ENCODE data around the gene ATP2C2.
"Not testable (repeated sequence)": the region's sequence is repeated elsewhere in the genome, so short reads cannot be mapped to it uniquely, and the experiment has no call there.

ATP2C2 gene

DNA sequence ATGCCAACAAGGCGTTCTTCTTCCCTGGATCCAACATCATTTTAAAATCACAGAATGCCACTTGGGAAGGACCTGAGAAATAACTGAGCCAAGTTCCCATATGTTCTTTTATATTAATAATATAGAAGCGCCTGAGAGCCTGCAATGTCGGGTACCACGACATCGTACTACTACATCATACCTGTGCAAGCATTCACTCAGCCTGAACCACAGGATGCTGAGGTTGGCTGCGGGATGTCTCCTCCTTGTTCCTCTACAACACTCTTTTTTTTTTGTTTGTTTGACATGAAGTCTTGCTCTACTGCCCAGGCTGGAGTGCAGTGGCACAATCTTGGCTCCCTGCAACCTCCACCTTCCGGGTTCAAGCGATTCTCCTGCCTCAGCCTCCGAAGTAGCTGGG, 2.1 kb upstream of the ATP2C2 start:
- DNase-seq (ENCODE audit: low read depth in 3 of 3): no peak

DNA sequence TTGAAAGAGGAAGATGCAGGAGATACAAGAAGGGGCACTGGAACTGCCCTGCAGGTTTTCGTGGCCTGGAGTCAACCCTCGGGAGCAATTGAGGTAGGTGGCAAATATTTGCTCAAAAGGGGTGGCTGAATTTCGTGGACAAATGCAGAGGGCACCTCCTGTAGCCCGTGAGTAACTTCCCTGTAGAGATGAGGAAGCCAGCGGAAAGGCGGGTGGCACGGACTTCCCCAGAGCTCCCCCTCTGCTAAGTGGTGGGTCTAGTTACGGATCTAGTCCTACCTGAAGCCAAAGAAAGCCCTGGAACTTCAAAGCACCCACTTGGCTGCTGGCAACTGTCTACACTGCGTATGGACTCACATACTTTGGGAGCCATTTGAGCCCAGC, 1.0 kb upstream of the ATP2C2 start:
- no peak for DNase-seq (ENCODE audit: low read depth in 3 of 3)

DNA sequence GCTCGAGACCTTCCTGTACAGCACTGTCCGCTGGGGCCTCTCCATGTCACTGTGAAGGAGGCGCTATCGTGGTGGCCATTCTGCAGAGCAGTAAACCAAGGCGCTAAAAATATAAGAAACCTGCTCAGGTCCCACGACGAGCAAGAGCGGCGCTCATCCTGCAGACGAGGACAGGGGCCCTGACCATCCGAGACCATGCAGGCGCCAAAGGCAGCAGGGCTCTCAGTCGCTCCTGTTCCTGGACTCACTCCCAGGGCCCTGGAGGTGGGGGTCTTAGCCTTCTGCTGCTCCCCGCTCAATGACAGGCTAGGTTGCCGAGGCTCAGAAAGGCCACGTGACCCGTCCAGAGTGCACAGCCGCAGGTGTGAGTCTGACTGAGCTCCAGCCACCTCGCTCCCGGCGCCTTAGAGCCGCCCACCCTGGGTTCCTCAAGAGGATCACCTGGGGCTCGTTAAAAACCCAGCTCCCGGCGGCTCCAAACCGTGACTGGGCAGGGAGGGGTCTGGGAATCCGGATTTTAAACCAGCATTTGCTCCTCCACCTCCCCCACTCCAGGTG, 509 bp upstream of the ATP2C2 start:
- DNase-seq (ENCODE audit: low read depth in 3 of 3): no peak

DNA sequence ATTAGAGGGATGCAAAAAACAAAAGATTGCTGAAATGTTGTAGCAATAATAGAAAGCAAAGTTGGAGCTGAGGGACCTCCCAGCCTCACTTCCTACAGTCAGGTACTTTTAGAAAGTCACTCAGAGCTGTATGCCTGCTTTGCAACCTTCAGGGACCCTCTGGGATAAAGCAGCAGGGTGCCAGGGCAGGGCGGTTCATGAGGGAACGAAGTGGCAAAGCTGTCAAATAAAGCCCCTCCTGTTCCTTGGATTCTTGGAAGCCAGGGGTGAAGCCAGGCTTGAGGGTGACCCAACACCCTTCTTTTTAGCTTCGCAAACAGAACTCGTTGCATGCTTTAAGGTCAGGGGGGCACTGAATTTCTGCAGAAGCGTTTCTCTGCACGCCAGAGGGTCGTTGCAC, 767 bp downstream of the ATP2C2 start:
- no peak for DNase-seq (ENCODE audit: low read depth in 3 of 3)

DNA sequence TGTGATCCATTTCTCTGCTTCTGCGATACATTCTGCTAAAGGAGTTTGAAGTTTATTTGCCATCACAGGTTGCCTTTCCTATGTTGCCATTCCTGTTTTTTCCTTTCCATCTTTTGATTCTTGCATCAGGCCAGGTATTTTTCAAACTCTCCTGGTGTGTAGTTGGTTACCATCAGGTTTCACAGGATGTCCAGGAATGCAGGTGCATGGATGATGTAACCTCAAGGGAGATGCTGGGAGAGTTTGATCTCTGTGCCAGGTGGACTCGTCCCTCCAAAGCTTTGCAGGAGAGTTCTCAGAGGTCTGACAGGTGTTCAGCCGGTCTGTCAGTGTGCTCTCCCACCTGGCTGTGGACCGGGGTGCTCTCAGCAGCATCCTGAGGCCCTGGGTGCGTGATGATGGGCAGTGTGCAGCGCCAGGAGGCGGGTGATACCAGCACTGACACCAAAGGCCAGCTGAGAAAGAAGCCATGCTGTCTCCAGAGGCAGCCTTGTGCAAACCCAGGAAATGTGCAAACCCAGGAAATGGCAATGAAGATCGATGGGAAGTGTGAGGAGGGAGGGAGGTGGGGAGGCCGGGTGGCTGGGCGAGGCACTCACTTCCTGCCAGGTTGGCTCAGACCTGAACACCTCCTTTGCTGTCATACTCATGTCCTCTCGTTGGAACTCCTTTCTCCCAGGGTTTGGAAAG, 1.7 kb downstream of the ATP2C2 start:
- DNase-seq (ENCODE audit: low read depth in 3 of 3): no peak

DNA sequence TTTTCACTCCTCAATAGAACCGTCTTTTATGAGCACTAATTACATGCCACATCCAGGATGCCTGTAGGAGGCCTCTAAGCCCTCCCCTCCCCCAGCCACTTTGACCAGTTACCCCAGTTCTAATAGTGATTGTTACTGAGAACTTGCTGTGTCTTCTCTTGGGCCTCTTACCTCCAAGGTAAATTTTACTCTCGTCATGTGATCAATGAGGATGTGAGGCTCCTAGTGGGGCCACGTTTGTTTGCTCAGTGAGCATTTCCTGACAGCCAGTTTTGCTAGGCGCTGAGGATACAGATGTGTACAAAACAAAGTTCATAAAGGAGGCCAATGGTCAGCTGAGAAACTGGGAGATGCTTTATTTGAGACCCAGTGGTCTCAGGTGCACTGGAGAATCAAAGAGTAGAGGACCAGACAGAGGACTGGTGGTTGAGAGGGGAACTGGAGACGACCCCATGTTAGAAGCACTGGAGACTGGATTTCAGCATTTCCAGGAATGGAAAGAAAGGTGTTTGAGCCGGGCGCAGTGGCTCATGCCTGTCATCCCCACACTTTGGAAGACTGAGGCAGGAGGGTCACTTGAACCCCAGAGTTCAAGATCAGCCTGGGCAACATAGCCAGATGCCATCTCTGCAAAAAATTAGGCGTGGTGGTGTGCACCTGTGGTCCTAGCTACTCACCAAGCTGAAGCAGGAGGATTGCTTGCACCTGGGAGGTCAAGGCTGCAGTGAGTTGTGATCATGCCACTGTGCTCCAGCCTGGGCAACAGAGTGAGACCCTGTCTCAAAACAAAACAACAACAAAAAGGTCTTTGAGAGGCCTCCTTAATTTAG, 2.6 kb downstream of the ATP2C2 start:
- DNase-seq (ENCODE audit: low read depth in 3 of 3): no peak

DNA sequence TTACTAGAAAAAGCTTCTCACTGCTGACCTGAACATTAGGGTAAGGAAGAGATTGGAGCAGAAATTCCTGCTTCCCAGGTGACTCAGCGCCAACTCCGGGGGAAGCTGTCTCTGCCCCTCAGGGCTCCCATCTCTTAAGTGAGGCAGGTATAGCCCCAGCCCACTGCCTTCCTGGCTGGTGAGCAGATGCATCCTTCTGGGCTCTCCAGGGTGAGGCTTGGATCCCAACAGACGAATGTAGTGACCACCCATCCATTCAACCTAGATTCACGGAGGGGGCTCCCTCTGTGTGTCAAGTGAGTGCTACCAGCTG, 3.2 kb downstream of the ATP2C2 start:
- DNase-seq (ENCODE audit: low read depth in 3 of 3): no peak

DNA sequence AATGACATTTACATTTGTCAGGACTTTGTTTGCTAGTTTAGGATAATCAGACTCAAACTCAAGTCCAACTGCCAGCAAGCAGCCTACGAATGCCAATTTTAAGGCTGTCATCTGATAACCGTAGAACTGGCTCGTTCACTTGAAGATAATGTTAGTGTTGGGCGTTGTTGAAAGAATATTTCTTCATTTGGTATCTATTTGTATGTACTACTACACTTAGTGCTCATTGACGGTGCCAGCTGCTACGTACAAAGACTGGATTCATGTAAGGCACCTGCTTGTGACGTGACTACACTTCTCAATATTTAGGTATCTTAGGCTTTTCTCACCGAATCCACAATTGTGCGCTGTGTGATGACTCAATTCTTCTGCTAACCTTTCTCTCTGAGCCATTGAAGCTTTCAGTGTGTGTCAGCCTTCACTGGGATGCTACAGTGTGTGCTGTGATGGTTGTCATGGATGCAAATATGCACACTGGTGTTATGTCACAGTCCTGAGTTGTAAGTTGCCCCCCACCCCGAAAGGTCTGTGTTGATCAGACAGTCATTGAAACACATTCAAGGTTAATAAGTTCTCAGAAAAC, 5.7 kb downstream of the ATP2C2 start:
- DNase-seq (ENCODE audit: low read depth in 3 of 3): no peak

DNA sequence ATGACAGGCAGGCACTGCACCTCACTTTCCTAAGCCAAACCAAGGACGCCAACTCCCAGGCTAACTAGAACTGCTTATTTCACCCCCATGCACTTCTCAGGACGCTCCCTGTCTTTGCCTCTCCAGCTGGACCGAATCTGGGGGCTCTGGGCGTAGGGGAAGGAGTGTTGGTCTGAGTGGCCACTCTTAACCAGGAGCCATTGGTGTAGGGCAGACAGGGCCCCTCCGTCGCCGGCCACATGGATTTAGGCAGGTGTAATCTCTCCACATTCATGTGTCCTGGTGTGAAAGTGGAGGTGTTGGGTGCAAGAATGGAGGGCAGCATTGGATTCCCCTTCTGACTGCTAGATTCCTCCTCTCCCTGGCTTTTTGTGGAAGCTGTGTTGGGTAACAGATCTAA, 9.8 kb downstream of the ATP2C2 start:
- no peak for DNase-seq (ENCODE audit: low read depth in 3 of 3)

DNA sequence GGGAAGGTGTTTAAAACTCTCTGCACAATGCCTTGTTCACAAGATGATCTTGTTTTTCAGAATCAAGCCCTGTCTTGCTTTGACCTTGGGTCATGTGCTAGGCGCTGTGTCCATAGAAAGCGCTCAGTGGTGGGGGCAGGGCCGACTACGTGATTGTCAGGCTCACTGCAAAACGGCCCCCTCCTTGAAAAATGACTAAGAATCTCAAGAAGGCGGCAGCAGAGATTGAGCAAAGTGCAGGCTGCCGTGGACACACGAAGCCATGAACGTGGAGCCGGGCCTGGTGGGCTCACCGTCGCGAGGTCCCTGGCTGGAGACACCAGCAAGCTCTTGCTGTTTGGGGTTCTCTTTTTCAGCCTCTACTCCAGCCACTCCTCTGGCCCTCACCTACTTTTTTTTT, 10.2 kb downstream of the ATP2C2 start:
- no peak for DNase-seq (ENCODE audit: low read depth in 3 of 3)

DNA sequence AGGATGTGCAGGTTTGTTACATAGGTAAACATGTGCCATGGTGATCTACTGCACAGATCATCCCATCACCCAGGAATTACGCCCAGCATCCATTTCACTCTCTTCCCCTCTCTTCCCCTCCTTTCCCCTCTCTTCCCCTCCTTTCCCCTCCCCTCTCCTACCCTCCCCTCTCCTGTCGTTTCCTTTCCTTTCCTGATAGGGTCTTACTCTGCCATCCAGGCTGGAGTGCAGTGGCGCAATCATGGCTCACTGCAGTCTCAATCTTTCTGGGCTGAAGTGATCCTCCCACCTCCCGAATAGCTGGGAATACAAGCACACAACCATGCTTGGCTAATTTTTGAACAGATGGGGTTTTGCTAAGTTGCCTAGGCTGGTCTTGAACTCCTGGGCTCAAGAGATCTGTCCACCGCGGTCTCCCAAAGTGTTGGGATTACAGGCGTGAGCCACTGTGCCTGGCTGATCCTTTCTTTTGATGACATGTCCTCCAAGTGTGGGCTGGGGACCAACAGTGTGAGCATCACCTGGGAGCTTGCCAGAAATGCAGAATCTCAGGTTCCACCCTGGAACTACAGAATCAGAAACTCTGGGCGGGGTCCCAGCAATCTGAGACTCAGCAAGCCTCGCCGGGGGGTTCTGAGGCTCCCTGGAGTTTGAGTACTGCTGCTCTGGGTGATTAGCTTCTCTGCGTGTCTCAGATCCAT, 10.8 kb downstream of the ATP2C2 start:
- DNase-seq (ENCODE audit: low read depth in 3 of 3): no peak

DNA sequence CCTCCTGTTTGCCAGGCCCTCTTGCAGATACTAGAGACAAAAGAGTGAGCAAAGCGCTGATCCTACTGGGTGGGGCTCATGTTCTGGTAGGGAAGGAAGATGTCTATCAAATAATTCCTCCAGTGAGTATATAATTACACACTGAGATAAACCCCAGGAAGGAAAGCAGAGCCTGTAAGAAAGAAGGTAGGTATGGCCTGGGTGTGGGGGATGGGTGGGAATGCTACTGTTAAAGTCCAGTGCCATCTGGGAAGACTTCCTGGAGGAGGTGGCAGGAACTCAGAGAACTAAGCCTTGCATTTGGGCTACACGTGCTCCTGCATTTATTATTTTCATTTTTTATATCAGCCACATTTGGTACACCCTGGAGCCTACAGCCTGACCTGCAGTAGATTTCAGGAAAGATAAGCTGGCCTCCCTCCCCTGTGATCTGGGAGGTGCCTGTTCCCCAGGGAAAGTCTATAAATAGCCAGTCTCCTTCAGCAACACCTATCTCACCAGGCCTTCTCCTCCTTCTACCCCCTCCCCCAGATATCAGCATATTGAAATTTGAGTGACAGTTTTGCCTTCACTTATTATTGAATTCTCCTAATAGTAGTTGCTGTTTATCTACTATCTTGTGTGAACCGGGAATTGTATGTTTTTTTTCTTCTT, 11.5 kb downstream of the ATP2C2 start:
- DNase-seq (ENCODE audit: low read depth in 3 of 3): no peak

DNA sequence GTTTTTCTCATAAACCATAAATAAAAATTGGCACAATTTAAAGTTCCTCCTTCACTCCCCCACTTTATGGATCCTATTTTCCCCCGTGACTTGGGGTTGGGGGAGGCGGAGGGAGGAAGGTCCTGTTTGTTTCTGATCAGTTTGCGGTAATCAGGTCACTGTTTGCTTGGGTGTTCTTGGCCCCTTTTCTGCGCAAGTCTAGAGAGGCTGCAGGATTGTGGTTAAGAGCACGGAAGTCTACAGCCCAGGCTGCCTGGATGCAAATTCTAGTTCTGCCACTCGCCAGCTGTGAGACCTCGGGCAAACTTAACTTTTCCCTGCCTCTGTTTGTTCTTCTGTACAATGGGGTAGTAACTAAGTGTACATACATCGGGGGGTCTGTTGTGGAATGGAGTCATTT, 12.1 kb downstream of the ATP2C2 start:
- DNase-seq (ENCODE audit: low read depth in 3 of 3): no peak

DNA sequence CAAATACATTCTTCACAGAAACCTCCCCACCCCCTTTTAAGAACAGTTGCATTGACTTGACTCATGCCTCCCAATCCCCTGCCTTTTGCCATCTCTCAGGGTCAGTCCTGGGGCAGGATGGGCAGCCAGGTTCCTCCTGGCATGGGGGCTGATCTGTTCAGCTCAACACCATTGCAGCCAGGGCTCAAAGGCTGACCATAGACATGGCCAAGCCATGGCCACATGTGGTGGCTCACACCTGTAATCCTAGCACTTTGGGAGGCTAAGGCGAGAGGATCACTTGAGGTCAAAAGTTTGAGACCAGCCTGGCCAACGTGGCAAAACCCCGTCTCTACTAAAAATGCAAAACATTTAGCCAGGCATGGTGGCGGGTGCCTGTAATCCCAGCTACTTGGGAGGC, 14.1 kb downstream of the ATP2C2 start:
- no peak for DNase-seq (ENCODE audit: low read depth in 3 of 3)

DNA sequence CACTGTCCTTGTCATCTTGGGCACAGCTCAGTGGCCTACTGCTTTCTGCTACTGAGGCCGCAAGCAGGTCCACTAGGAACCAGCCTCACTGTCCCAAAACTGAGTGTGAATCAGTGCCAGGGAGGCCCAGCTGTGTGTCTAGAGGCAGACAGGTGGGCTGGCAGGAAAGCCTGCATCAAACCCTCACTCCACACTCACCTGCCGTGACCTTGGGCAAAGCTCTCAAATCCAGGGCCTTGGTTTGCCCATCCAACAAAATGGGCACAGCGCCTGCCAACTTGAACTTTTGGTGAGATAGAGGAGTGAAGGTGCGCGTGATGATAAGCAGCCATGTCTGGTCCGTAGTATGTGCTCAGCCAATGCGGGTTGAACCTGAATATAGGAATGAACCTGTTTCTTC, 14.8 kb downstream of the ATP2C2 start:
- DNase-seq (ENCODE audit: low read depth in 3 of 3): no peak

DNA sequence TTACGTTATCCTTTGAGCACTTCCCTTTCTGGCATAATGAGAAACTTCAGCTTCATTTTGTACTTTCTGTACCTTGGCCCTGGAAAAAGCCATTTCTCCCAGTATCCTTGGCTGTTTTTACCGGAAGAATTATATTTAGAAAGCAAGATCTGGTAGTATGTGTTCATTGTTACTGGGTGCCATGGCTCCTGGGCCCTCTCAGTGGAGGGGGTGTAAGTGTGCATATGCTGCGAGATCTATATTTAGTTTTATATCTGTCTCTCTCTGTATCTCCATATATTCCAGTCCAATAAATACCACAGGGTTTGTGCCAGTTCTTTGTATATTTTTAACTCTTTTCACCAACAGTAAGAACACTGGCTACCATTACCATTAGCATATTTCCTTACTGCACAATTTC, 17.7 kb downstream of the ATP2C2 start:
- no peak for DNase-seq (ENCODE audit: low read depth in 3 of 3)

DNA sequence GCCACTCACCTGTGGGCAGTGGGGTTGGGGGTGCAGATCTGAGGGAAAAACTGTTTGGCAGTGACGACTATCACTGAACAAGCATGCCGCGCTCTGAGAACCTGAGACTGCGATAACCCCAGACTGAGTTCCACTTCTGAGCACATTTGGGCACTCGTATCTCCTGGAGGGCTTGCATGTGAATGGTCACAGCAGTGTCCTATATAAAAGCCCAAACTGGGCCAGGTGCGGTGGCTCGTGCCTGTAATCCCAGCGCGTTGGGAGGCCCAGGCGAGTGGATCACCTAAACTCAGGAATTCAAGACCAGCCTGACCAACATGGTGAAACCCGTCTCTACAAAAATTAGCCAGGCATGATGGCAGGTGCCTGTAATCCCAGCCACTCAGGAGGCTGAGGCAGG, 18.7 kb downstream of the ATP2C2 start:
- no peak for DNase-seq (ENCODE audit: low read depth in 3 of 3)

DNA sequence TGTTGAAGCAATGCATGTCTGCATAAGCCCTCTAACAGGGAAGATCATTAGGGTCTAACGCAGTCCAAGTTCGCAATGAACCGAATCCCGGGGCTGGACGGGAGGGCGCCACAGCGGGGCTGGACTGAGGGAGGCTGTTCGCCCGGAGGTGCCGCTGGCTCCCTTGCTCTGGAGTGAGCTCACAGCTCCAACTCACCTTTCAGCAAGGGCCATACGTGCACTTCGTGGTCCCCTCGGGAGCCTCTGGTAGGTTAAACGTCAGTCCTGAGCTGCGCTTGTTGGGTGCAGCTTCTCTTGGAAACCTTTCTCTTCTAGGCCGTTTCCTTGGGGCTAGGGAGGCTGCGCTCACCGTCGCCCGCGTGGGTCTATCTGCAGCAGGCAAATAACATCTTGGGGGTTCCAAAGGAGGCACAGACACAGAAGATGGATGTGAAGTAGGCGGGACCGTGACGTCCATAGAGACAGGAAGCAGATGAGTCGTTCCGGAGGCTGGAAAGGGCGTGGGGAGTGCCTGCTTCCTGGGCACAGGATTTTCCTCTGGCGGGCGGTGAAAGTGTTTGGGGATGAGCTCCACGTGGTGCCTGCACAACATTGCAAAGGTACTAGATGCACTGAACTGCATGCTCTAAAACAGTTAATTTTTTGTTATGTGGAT, 21.9 kb downstream of the ATP2C2 start:
- DNase-seq (ENCODE audit: low read depth in 3 of 3): no peak

DNA sequence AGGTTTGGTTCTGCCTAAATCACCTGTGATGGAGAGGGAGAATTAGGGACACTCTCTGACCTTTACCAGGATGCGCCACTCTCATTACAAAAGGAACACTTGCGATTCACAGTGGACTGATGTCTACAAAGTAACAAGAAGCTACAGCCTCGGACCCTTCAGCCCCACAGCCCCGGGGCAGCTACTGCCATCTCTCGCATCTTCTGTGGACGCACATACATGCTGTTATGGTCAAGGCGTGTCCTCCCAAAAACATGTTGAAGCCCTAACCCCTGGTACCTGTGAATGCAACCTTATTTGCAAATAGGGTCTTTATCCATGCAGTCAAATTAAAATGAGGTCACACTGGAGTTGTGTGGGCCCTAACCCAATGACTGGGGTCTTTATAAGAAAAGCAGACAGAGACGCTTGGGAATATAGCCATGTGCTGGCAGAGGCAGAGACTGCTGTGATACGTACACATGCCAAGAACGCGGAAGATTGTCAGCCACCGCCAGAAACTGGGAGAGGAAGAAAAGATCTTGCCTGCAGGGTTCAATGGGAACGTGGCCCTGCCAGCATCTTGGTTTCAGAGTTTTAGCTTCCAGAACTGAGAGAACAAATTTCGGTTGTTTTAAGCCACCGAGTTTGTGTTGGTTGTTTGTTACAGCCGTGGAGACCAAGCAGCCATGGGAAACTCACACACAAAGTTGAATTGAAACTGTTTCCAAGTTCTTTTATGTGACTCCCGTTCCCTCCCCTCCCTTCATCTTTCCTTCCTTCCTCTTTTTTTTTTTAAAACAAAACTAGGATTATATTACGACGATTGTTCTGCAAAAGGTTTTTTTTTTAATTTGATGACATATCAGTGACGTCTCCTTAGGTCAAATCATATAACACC, 23.1 kb downstream of the ATP2C2 start:
- no peak for DNase-seq (ENCODE audit: low read depth in 3 of 3)

DNA sequence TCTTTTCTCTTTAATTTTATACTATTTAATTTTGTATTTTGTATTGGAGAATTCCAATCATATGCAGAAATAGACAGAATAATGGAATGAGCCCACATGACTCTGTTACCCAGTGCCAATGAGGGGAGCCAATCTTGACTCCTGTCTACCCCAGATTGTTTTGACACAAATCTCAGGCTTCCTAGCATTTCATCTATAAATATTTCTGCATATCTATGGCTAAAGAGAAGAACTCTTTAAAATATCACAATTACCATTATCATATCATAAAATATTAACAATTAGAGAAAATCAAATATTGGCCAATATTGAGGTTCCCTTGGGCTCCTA, 23.7 kb downstream of the ATP2C2 start:
- DNase-seq (ENCODE audit: low read depth in 3 of 3): no peak

DNA sequence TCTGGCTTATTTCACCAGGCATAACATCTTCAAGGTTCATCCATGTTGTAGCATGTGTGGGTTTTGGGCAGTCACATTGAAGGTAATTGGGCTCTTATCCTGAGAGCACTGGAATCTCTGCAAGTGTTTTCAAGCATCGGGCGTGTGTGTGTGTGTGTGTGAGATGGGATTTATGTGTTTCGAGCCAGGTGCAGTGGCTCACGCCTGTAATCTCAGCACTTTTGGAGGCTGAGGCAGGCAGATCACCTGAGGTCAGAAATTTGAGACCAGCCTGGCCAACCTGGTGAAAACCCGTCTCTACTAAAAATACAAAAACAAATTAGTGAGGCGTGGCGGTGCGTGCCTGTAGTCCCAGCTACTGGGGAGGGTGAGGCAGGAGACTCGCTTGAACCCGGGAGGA, 27.7 kb downstream of the ATP2C2 start:
- not testable (repeated sequence) for DNase-seq (ENCODE audit: low read depth in 3 of 3)
